ENCODE results near the gene ITGB1BP2.
"Not testable (repeated sequence)": the region's sequence is repeated elsewhere in the genome, so short reads cannot be mapped to it uniquely, and the experiment has no call there.

The ITGB1BP2 gene

GRCh38 chrX:71269801-71270395 is 31.7 kb upstream of the ITGB1BP2 start:
- DNase-seq (ENCODE audit: insufficient read length, low spot score): no peak
- no peak for TF ChIP-seq CTCF (IDR thresholded peaks at IDR 0.05; ENCODE audit: insufficient read depth, missing control alignments)
- FAIRE-seq: no peak

- not testable (repeated sequence) for FAIRE-seq; DNase-seq (ENCODE audit: insufficient read length, low spot score)
These were observed 29.2 kb upstream of the ITGB1BP2 start for GRCh38 chrX:71272313-71272712.

- FAIRE-seq; DNase-seq (ENCODE audit: insufficient read length, low spot score): not testable (repeated sequence)
These were observed 20.2 kb upstream of the ITGB1BP2 start for GRCh38 chrX:71281300-71281699.

- DNase-seq (ENCODE audit: insufficient read length, low spot score): no peak
- TF ChIP-seq CTCF (IDR thresholded peaks at IDR 0.05; ENCODE audit: insufficient read depth, missing control alignments): no peak
- FAIRE-seq: no peak
These were observed 18.8 kb upstream of the ITGB1BP2 start for GRCh38 chrX:71282514-71283402.

- DNase-seq (ENCODE audit: insufficient read length, low spot score) (peak; percentile 21), FAIRE-seq (peak; percentile 35)
- no peak for TF ChIP-seq CTCF (IDR thresholded peaks at IDR 0.05; ENCODE audit: insufficient read depth, missing control alignments)
These were observed 18.0 kb upstream of the ITGB1BP2 start, which contains the start of gene NONO for GRCh38 chrX:71283403-71284143. Gene NONO (plus strand): TSS chrX:71283635. CDS start chrX:71290638, 7,003 bp downstream.

- FAIRE-seq (no peak), DNase-seq (ENCODE audit: insufficient read length, low spot score) (no peak)
- no peak for TF ChIP-seq CTCF (IDR thresholded peaks at IDR 0.05; ENCODE audit: insufficient read depth, missing control alignments)
These were observed 15.6 kb upstream of the ITGB1BP2 start for GRCh38 chrX:71285929-71286328.

GRCh38 chrX:71291381-71291780 is 10.2 kb upstream of the ITGB1BP2 start:
- FAIRE-seq (no peak), DNase-seq (ENCODE audit: insufficient read length, low spot score) (no peak)
- no peak for TF ChIP-seq CTCF (IDR thresholded peaks at IDR 0.05; ENCODE audit: insufficient read depth, missing control alignments)

Measured in D721Med (cell line).